Testis (tissue), 2 donors: ENCODE data around the gene TTBK2.

Source experiments
- POLR2A ChIP-seq: fragments of 450-650 bp; IDR thresholded peaks from one replicate; pipeline ENCODE4 v1.6.1; 2017; ENCODE audit warnings: antibody characterized with exemption, mild to moderate bottlenecking, moderate library complexity
- TF ChIP-seq, protein P1 (sequence below), 3 experiments: fragments of 450-650 bp in 2 of 3; fragments of 200-600 bp in 1 of 3; sonication (generic) in 1 of 3; IDR thresholded peaks; one replicate each; pipeline ENCODE4 v1.5.1; 2016 to 2019; ENCODE audit warnings: antibody characterized with exemption in 3 of 3, mild to moderate bottlenecking in 2 of 3, moderate library complexity in 1 of 3

DNA sequence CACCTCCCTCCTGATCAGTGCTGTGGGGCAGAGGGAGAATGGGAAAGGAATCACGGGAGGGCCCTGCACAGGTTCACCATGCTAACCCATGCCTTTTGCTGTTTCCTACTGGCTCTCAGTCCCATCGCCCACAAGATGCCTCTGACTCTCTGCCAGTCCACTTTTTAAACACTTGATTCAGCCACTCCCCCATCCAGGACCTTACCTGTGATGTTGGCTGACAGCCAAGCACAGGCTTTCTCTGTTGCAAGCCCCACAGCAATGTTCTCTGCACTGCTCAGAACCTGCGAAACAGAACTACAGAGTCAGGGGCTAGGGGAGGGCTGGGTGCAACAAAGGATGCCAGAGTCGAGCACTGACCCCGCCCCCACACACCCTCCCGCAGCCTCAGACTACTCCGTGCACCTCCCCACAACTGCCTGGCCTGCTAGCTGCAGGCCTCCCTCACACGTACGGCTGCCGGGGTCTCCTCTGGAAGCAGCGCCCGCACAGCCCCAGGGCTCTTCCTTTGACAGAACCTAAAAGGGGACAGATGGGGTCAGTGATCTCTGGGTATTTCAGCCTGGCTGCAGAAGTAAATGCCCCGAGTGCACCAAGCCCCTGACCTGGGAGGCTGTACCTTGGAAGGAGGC, 192.7 kb downstream of the TTBK2 start:
- TF ChIP-seq, protein P1, sequence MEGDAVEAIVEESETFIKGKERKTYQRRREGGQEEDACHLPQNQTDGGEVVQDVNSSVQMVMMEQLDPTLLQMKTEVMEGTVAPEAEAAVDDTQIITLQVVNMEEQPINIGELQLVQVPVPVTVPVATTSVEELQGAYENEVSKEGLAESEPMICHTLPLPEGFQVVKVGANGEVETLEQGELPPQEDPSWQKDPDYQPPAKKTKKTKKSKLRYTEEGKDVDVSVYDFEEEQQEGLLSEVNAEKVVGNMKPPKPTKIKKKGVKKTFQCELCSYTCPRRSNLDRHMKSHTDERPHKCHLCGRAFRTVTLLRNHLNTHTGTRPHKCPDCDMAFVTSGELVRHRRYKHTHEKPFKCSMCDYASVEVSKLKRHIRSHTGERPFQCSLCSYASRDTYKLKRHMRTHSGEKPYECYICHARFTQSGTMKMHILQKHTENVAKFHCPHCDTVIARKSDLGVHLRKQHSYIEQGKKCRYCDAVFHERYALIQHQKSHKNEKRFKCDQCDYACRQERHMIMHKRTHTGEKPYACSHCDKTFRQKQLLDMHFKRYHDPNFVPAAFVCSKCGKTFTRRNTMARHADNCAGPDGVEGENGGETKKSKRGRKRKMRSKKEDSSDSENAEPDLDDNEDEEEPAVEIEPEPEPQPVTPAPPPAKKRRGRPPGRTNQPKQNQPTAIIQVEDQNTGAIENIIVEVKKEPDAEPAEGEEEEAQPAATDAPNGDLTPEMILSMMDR (IDR thresholded peaks at IDR 0.05), result no peak
- no peak for TF ChIP-seq POLR2A
